H1 (cell line): Measurements from ENCODE around the gene FAH. TPM values are rescaled to one million over a fixed set of nuclear protein-coding genes. Genes with fewer than 3 reads are reported as not detected.

Source experiments
- CTCF ChIA-PET: fragments of 300-600 bp; sonication (Branson Sonifier 250); formaldehyde crosslinking; loops from one replicate; lab custom pipeline; 2021; ENCODE audit not compliant: partially characterized antibody; lab: Charles Lee
- POLR2A ChIA-PET: fragments of 300-600 bp; sonication (Branson Sonifier 250); formaldehyde crosslinking; loops from one replicate; lab custom pipeline; 2021; ENCODE audit warnings: inconsistent platforms; ENCODE audit not compliant: partially characterized antibody; lab: Charles Lee
- DNase-seq, 2 experiments: peaks; one replicate each; pipeline versions ENCODE4 v3.0.0 to v3.0.0-alpha.2; 2010 to 2022; ENCODE audit warnings: low spot score in 2 of 2, low read depth in 1 of 2, mixed read lengths in 1 of 2
- FAIRE-seq: peaks from 2 replicates; lab custom pipeline; 2011; peaks lifted over from hg19 to GRCh38; lab: Jason Lieb, UNC
- H2AFZ ChIP-seq: 2 replicates; pipeline ENCODE4 v1.8.1; 2012; ENCODE audit warnings: low read length, inconsistent platforms
- H2AK5ac ChIP-seq: 2 replicates; pipeline ENCODE4 v1.6.1; 2013; ENCODE audit warnings: low read depth, low read length
- H2BK120ac ChIP-seq: replicated peaks from 2 replicates; pipeline ENCODE3; 2013; ENCODE audit warnings: low read depth, low read length, inconsistent platforms
- H2BK12ac ChIP-seq: 2 replicates; pipeline ENCODE4 v1.6.1; 2013; ENCODE audit warnings: low read depth, low read length
- H2BK15ac ChIP-seq: 2 replicates; pipeline ENCODE4 v1.6.1; 2013; ENCODE audit warnings: low read length
- H2BK20ac ChIP-seq: 2 replicates; pipeline ENCODE4 v1.6.1; 2013; ENCODE audit warnings: low read length
- H2BK5ac ChIP-seq: 2 replicates; pipeline ENCODE4 v1.6.1; 2013; ENCODE audit warnings: low read depth, low read length
- H3K14ac ChIP-seq: 2 replicates; pipeline ENCODE4 v1.6.1; 2013; ENCODE audit warnings: inconsistent platforms; ENCODE audit not compliant: insufficient read length
- H3K18ac ChIP-seq: 2 replicates; pipeline ENCODE4 v1.6.1; 2013; ENCODE audit warnings: low read length; ENCODE audit errors: extremely low read depth
- H3K23ac ChIP-seq: 2 replicates; pipeline ENCODE4 v1.6.1; 2013; ENCODE audit warnings: inconsistent platforms; ENCODE audit not compliant: insufficient read length
- H3K23me2 ChIP-seq: 2 replicates; pipeline ENCODE4 v1.6.1; 2013; ENCODE audit warnings: low read depth, low read length
- H3K27ac ChIP-seq: 2 replicates; pipeline ENCODE4 v1.6.1; 2011; ENCODE audit warnings: low read depth, low read length, inconsistent platforms
- H3K27me3 ChIP-seq, 4 experiments: replicated peaks in 1 of 4; 1 replicate in 1 of 4; 2 replicates in 3 of 4; pipeline versions ENCODE4 v1.6.1 to v1.8.1; 2011 to 2013; ENCODE audit warnings: low read length in 3 of 4, mild to moderate bottlenecking in 3 of 4, inconsistent platforms in 2 of 4, mixed read lengths in 2 of 4, moderate library complexity in 1 of 4; ENCODE audit not compliant: control insufficient read depth in 3 of 4, insufficient read depth in 3 of 4; ENCODE audit errors: extremely low read depth in 1 of 4
- H3K36me3 ChIP-seq, 4 experiments: 2 replicates each; pipeline versions ENCODE4 v1.6.1 to v1.8.1; 2011 to 2013; ENCODE audit warnings: mild to moderate bottlenecking in 4 of 4, low read length in 3 of 4, moderate library complexity in 2 of 4, control low read depth in 1 of 4, inconsistent platforms in 1 of 4; ENCODE audit not compliant: insufficient read depth in 4 of 4, control insufficient read depth in 2 of 4
- H3K4ac ChIP-seq: replicated peaks from 2 replicates; pipeline ENCODE3; 2013; ENCODE audit warnings: low read length, low read depth, mixed read lengths, inconsistent platforms; ENCODE audit not compliant: insufficient read length
- H3K4me1 ChIP-seq, 4 experiments: replicated peaks in 1 of 4; 1 replicate in 1 of 4; 2 replicates in 3 of 4; pipeline versions ENCODE4 v1.6.1 to v1.8.1; 2011 to 2013; ENCODE audit warnings: low read length in 3 of 4, inconsistent platforms in 2 of 4, mixed read lengths in 1 of 4; ENCODE audit not compliant: insufficient read depth in 4 of 4, control insufficient read depth in 3 of 4
- H3K4me2 ChIP-seq, 2 experiments: 2 replicates each; pipeline versions ENCODE4 v1.6.1 to v1.8.1; 2011 to 2013; ENCODE audit warnings: low read depth in 2 of 2, low read length in 2 of 2, control low read depth in 1 of 2, inconsistent platforms in 1 of 2, mild to moderate bottlenecking in 1 of 2; ENCODE audit not compliant: insufficient read depth in 1 of 2
- H3K4me3 ChIP-seq, 4 experiments: fragments of 200-600, 300-600 bp in 1 of 4; sonication (generic), shearing (Covaris generic), sonication (Bioruptor Twin) in 1 of 4; 2 replicates each; pipeline versions ENCODE4 v1.5.1 to v1.8.1; 2011 to 2016; ENCODE audit warnings: low read length in 4 of 4, low read depth in 3 of 4, control low read depth in 2 of 4, inconsistent platforms in 2 of 4, mild to moderate bottlenecking in 2 of 4, mixed read lengths in 1 of 4, moderate library complexity in 1 of 4; ENCODE audit not compliant: insufficient read depth in 2 of 4; ENCODE audit errors: extremely low read depth in 1 of 4
- H3K56ac ChIP-seq: replicated peaks from 2 replicates; pipeline ENCODE3; 2013; ENCODE audit warnings: low read depth, mild to moderate bottlenecking, mixed read lengths, low read length, inconsistent platforms; ENCODE audit not compliant: insufficient read length
- H3K79me1 ChIP-seq: 2 replicates; pipeline ENCODE4 v1.6.1; 2013; ENCODE audit warnings: low read depth, low read length, control low read depth
- H3K79me2 ChIP-seq, 2 experiments: 2 replicates each; pipeline versions ENCODE4 v1.6.1 to v1.8.1; 2012 to 2013; ENCODE audit warnings: low read length in 2 of 2, mild to moderate bottlenecking in 2 of 2, inconsistent platforms in 1 of 2; ENCODE audit not compliant: insufficient read depth in 2 of 2, control insufficient read depth in 1 of 2
- H3K9ac ChIP-seq, 4 experiments: replicated peaks in 1 of 4; 1 replicate in 1 of 4; 2 replicates in 3 of 4; pipeline versions ENCODE4 v1.6.1 to v1.8.1; 2011 to 2013; ENCODE audit warnings: low read depth in 3 of 4, low read length in 3 of 4, control low read depth in 2 of 4, mild to moderate bottlenecking in 2 of 4, moderate library complexity in 2 of 4, inconsistent platforms in 1 of 4; ENCODE audit errors: extremely low read depth in 1 of 4
- H3K9me3 ChIP-seq, 2 experiments: 2 replicates each; pipeline versions ENCODE4 v1.6.1 to v1.8.1; 2012 to 2013; ENCODE audit warnings: mild to moderate bottlenecking in 2 of 2, moderate library complexity in 2 of 2, control low read depth in 1 of 2, inconsistent platforms in 1 of 2, low read depth in 1 of 2, low read length in 1 of 2, mixed read lengths in 1 of 2; ENCODE audit not compliant: insufficient read depth in 2 of 2
- H4K20me1 ChIP-seq, 2 experiments: replicated peaks in 1 of 2; 2 replicates each; pipeline versions ENCODE3 to v1.8.1; 2011 to 2013; ENCODE audit warnings: inconsistent platforms in 2 of 2, low read length in 2 of 2, mild to moderate bottlenecking in 1 of 2; ENCODE audit not compliant: insufficient read depth in 2 of 2, control insufficient read depth in 1 of 2
- H4K5ac ChIP-seq: 2 replicates; pipeline ENCODE4 v1.6.1; 2013; ENCODE audit warnings: low read length, low read depth, mixed read lengths, inconsistent platforms; ENCODE audit not compliant: insufficient read length
- H4K8ac ChIP-seq: 2 replicates; pipeline ENCODE4 v1.8.0; 2013; ENCODE audit warnings: mild to moderate bottlenecking, moderate library complexity, low read length, inconsistent platforms; ENCODE audit not compliant: insufficient read depth; ENCODE audit errors: extremely low read depth
- H4K91ac ChIP-seq: replicated peaks from 2 replicates; pipeline ENCODE3; 2013; ENCODE audit warnings: low read length, mixed read lengths, inconsistent platforms; ENCODE audit not compliant: insufficient read length
- POLR2A ChIP-seq, 2 experiments: IDR thresholded peaks; 1 replicate in 1 of 2; 2 replicates in 1 of 2; pipeline ENCODE4 v1.6.1; 2011; ENCODE audit warnings: low read depth in 2 of 2, low read length in 2 of 2, mild to moderate bottlenecking in 2 of 2; ENCODE audit errors: control extremely low read depth in 1 of 2
- SIRT6 ChIP-seq: IDR thresholded peaks from one replicate; pipeline ENCODE4 v1.7.1; 2012; ENCODE audit warnings: low read length, inconsistent platforms
- TAF1 ChIP-seq: IDR thresholded peaks from 2 replicates; pipeline ENCODE4 v1.6.1; 2011; ENCODE audit warnings: mild to moderate bottlenecking, low read depth, low read length
- WGBS, 2 experiments: shearing (Covaris generic) in 1 of 2; methylation state at CpG; one replicate each; pipeline versions ENCODE4 v1.1.6 to v1.1.7; 2013 to 2015; ENCODE audit warnings: low lambda C conversion rate in 2 of 2, mixed read lengths in 2 of 2, inconsistent platforms in 1 of 2, low coverage in 1 of 2, missing lambda C conversion rate in 1 of 2; ENCODE audit not compliant: insufficient replicate concordance in 2 of 2, insufficient coverage in 1 of 2, insufficient read length in 1 of 2; ENCODE audit errors: extremely low coverage in 1 of 2, missing lambda C conversion rate in 1 of 2; 5-methylcytosine and 5-hydroxymethylcytosine counted together
- polyA plus RNA-seq, 7 experiments: library from polyadenylated mRNA; depleted of rRNA in 3 of 7; stranded (reverse) in 5 of 7; unstranded in 2 of 7; fragments of >200 nt in 5 of 7; fragments of 200-250 nt in 2 of 7; gene quantifications; 1 replicate in 5 of 7; 2 replicates in 1 of 7; 4 replicates in 1 of 7; pipeline versions ENCODE4 v1.2.1 to v1.2.3, GENCODE V29; 2011 to 2013; ENCODE audit warnings: missing spikeins in 2 of 7, mixed read lengths in 2 of 7
- total RNA-seq: library from RNA; stranded (reverse); fragmentation: NEBNext Ultra II Directional; extraction: Animal tissue kit (Norgen Biotek cat#: 25700); gene quantifications from 2 replicates; pipeline ENCODE4 v1.2.1, GENCODE V29; 2021

The FAH gene
- total and polyA plus RNA-seq, 2 of the 8 experiments (the other 6 are each of a cell fraction or from before 2014, with no cell fraction given) = 20.0 to 21.7 TPM

GRCh38 chr15:80120636-80121035 is 32.2 kb upstream of the FAH start:
- Histone ChIP-seq H3K4me3 (no peak overlapping the region), H4K8ac (no peak overlapping the region), H3K23ac (no peak overlapping the region), H4K91ac (no peak overlapping the region)
- no peak for TF ChIP-seq SIRT6
- TF ChIP-seq POLR2A (IDR thresholded peaks at IDR 0.05; ENCODE audit: control extremely low read depth in 1 of 2, low read depth in 2 of 2, low read length in 2 of 2) = no peak
- TF ChIP-seq TAF1 = no peak
- TF ChIP-seq, all 59 proteins: peak for 0
- Histone ChIP-seq H4K5ac (no peak overlapping the region), H2AFZ (no peak overlapping the region), H3K14ac (no peak overlapping the region), H3K27ac (no peak overlapping the region), H3K4me2 (no peak overlapping the region), H2BK12ac (no peak overlapping the region), H3K27me3 (no peaks in the 10 kb centered on the region), H3K56ac (no peak overlapping the region), H3K4ac (no peak overlapping the region), H3K79me2 (peaks cover 0 to 61% of the 10 kb centered on the region in 2 experiments; a peak in 2 of 4 replicates), H3K9me3 (no peaks in the 10 kb centered on the region), H2BK120ac (no peak overlapping the region), H2BK5ac (no peak overlapping the region), H2BK20ac (no peak overlapping the region), H3K9ac (no peak overlapping the region), H3K36me3 (peaks cover 4 to 16% (median 9%) of the 10 kb centered on the region in 4 experiments; a peak in 4 of 8 replicates), H3K18ac (no peak overlapping the region), H4K20me1 (peaks cover 4 to 6% of the 10 kb centered on the region in 2 experiments), H3K23me2 (no peaks in the 10 kb centered on the region), H3K4me1 (no peaks in the 10 kb centered on the region), H3K79me1 (peaks cover 3% of the 10 kb centered on the region; the same call in 1 of the 2 replicates), H2BK15ac (no peak overlapping the region), H2AK5ac (no peak overlapping the region)
- ChIA-PET POLR2A (no interaction called here), CTCF (interaction anchor here (2.5 kb wide), 1 partner anchor 53 kb away, joined by 6 read pairs; no protein-coding TSS in a partner anchor)
- FAIRE-seq (no peak), DNase-seq (no peak)
- 100% methylated on average over 1 of the region's 1 CpG; no CpG with 5 or more reads in 1 of the 2 experiments for WGBS, 2 experiments
